NCI-H345 treated with DMSO at 0.1 percent for 48 hours (cell line): ENCODE data around the gene PPP6R2.

ENCODE experiments used
- DNase-seq: peaks from one replicate; lab custom pipeline; 2025; ENCODE audit not compliant: unreplicated experiment; lab: John Stamatoyannopoulos, UW

The PPP6R2 gene

DNA sequence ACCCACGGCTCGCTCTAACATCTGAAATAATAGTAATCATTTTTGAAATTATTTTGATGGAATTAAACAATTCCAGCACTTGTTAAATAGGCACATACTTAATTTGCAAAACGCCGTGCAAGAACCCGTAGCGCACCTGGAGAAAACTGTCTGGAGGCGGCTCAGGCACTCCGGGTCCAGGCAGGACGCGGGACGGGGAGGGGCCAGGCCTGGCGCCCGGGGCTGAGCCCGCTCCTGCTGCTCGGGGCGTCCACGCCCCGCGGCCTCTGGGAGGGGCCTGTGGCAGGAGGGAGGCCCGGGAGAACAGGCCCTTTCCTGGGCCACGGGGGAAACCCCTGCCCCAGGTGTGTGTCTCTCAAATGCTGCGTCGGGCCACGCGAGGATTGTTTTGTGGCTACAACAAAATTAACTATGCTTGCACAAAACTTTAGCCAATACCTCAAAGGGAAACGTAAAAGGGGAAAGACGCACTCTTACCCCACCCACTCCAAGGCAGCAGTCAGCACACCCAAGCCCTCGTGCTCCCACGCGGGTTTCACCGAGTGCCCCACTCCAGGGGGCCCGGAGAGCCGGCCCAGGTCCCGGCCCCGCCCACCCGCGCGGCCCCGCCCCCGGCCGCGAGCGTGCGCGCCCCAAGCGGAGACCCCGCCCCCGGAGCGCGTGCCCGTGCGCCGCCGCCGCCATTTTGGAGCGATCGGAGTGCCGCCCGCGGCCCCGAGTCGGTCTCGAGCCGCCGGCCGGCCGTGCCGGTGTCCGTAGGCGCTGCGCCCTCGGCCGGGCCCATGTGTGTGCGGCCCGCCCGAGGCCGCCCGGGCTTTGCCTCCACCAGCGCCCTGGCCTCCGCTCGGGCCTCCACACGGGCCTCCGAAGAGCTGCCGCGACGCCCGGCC, at the start of gene PPP6R2:
Gene PPP6R2 (plus strand): TSS at position 677 of the 890 bp plus-strand sequence. CDS start 50,582 bp downstream, outside the sequence.
- peak; percentile 55 for DNase-seq

DNA sequence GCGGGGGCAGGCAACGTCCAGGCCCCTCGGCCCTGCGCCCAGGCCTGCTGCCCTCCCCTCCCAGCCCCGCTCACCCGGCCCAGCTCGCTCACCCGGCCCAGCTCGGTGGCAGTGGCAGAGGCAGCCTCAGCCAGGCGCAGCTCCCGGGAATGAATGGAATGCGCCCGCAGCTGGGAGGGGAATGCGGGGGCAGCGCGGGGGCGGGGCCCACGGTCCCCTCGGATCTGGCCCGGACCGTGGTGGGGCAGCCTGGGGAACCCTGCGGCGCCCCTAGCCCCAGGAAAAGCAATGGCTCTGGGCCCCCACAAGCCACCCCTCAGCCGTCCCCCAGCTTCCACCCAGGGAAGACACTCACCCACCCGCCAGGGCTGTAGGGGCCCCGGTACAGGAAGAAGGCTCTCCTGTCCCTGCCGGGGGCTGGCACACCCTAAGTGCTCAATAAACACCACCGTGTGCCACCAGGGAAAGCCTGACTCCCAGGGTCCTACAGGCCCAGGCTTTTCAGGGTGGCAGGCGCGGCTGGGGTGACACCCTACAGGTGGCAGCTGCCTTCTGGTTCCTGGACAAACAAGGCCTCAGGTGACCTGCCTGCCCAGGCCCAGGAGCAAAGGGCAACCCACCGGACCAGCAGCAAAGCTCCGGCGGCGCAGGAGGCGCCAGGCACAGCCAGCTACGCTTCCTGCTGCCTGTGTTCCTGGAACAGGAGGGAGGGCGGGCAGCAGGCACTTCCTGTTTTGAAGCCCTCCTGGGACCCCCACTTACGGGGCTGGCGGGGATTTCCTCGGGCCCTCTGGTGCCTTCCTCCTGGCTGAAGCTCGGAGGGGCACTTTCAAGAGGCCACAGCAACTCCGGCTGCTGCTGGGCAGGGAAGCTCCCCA, 49.4 kb upstream of the PPP6R2 start:
- DNase-seq, result no peak

- no peak for DNase-seq
These were observed 48.8 kb upstream of the PPP6R2 start for GRCh38 chr22:50294319-50294656.

- DNase-seq, result no peak
These were observed 46.3 kb upstream of the PPP6R2 start for GRCh38 chr22:50296658-50297490.

DNA sequence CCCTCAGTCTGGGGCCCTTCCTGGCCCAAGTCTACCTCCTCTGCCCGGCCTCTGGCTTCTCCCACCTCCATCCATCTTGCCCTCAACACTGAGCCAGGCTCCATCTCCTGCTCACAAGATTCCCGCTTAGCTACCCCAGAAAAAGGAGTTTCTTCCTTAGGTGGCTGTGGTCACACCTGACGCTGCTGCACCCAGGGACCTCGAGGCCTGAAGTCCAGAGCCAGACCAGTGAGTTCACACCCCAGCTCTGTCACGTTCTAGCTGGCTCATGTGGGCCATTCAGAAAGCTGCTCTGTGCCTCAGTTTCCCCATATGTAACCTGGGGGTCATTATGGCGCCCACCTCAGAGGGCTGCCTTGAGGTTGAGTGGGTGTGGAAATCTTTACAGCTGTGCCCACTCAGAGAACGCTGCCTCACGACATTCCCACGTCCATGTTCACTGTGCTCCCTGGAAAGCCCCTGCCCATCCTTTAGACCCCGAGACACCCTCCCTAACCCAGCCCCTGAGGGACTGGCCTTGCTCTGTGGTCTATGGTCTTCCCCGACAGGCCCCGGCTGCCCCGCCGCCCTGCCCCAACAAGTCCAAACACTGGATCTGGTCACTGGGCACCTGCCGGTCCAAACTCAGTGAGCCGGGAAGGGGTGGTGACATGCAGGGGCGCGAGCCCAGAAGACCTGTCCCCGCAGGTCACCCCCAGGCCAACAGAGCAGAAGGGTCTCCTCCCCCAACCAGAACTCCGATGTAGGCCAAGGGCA, 45.4 kb upstream of the PPP6R2 start:
- DNase-seq, result no peak

DNA sequence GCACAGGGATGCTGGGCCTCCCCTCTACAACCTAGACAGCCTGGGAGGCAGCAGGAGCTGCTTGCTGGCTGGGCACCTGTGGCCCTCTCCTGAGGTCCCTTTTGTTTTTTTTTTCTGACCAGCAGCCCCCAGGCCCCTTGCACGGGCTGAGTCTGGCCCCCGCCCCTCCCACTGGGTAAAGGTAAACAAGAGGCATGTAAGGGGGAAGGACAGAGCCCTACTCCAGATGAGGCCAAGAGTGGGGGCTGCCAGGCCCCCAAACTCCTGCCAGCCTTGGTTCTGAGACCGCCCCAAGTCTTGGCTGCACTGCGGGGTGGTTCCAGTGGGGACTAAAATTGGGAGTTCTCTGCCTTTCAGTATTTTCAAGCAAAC, 44.9 kb upstream of the PPP6R2 start:
- DNase-seq, result no peak

DNA sequence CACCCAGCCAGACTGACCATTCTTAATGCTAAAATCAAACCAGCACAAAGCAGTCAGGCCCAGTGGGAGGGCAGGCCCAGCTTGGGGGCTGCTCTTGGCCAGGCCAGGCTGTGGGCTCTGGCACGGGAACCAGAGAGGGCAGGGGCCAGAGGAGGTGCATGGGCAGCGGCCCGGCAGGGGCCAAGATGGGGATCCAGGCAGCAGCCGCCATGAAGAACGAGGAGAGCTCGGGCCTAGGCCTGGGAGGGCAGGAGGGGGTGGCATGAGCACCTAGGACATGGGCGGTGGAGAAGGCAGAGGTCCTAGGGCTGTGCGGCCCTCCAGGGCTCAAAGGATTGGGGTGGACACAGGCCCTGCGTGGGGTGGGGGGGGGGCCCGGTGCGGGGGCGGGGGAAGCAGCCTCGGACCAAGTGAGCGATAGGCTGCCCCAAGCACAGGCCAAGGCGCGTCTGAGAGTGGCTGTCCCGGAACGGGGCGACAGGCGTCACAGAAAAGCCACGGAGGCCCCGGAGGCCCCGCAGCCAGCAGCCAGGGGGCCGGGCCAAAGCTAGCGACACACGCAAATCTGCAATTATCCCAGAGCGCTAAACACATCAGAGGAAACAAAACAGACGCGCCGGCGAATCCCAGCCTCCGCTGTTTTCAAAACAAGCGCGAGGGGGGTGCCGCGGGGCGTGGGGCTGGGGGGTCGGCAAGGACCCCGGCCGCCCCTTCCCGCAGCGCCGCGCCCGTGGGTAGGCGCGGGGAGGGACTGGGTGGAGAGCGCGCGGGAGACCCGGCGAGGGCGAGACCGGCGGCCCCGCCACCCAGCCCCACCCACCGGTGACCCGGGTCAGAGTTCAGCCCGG, 44.0 kb upstream of the PPP6R2 start:
- DNase-seq, result no peak

DNA sequence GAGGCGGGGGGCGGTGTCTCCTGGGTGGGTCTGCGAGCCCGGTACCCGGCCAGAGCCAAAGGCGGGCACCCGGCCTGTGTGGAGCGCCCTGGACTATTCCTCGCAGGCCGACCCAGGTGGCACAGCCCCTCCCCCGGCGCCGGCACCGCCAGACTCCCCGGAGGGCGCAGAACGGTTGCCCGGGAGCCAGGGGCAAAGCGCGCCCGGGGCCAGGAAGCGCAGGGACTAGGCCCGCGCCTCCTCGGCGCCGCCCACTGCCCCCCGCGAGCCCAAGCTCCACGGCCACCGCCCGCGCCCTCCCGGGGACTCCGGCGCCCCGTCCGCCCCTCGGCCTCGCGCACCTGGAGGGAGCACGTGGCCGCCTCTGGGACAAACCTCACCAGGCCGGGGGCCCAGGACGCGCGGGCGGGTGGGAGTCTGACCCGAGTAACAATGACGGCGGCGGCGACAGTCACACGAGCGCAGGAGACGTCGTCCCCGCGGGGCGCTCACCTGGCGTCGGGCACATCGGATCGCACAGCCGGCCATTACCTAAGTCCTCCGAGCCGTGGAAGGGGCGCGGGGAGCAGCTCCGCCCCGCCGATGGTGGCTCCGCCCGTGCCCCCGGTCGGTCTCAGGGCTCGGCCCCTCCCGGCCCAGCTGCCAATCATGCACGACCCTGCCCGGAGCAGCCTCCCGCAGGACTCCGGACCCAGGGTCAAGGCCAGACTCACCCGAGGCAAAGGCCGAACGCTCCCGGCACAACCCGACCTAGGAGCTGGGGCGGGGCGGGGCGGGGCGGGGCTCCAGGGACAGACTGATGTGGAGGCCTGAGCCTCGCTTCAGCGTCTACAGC, 43.1 kb upstream of the PPP6R2 start:
- no peak for DNase-seq

- no peak for DNase-seq
These were observed 42.4 kb upstream of the PPP6R2 start for GRCh38 chr22:50300620-50301257.

DNA sequence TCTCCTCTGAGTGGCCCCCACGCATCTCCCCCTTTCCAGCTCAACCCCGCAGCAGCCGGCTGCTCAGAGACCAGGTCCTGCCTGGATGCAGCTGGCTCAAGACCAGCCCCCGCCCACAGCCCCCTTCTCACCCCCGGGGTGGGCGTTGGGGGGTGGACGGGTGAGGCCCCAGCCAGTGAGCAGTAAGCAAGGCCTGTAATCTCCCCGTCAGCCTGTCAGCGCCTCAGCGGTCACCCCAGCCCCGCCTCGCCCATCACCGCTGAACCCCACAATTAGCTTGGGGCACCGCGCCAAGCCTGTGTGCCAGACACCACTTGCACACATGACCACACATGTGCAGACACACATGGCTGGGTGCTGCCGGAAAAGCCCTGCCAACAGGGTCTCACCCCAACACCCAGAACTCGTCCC, 41.5 kb upstream of the PPP6R2 start:
- DNase-seq, result no peak

DNA sequence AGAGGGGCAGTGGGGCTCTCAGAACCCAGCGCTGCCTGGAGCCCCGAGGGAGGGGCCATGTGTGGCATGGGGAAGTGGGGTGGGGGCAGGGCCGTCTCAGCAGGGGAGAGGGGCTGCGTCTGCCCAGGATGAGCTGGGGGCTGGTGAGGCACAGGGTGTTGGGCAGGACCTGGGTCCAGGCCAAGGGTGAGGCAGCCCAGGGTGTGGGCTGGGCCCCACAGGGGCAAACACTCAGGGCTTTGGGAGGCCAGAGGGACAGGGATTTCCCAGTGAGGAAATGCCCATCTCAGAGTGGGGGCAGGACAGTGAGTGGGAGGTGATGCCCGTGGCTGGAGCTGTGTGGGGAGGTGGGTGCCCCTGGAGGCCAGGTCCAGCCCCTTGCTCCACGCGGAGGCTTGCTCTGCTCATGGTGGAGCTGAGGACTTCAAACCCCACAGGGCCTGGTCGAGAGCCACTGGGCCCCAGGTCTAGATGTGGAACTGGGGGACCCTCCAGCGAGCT, 41.0 kb upstream of the PPP6R2 start:
- DNase-seq, result no peak

DNA sequence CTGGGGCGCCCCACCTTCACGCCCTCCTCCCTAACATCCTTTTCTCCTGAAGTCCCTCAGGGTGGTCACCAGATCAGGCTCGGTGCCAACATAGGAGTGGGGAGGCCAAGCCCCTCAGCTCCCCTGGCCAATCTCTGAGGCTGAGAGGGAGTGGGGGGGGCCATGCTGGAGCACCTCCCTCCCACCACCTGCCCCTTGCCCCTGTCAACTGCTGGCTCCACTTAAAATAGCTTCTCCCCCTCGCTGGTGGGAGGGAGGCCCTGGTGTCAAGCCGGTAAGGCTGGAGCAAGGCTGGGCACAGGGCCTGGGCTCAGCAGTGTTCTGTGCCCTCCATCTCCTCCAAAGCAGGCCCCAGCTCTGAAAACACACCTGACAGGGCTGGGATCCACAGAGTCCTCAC, 40.6 kb upstream of the PPP6R2 start:
- DNase-seq, result no peak

DNA sequence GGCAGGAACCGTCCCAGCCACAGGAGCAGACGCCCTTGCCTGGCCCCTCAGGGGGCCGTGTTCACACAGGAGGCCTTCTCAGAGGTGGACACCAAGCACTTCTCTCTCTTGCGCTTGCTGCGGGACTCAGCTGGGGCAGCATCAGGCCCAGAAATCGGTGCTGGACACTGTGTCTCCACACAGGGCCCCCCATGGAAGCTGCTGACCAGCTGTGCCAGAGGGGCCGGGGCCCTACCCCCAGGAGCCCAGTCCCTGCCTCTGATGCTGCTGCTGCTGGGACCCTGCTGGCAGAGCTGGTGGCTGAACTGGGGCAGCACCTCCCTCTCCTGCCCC, 39.6 kb upstream of the PPP6R2 start:
- DNase-seq, result no peak

DNA sequence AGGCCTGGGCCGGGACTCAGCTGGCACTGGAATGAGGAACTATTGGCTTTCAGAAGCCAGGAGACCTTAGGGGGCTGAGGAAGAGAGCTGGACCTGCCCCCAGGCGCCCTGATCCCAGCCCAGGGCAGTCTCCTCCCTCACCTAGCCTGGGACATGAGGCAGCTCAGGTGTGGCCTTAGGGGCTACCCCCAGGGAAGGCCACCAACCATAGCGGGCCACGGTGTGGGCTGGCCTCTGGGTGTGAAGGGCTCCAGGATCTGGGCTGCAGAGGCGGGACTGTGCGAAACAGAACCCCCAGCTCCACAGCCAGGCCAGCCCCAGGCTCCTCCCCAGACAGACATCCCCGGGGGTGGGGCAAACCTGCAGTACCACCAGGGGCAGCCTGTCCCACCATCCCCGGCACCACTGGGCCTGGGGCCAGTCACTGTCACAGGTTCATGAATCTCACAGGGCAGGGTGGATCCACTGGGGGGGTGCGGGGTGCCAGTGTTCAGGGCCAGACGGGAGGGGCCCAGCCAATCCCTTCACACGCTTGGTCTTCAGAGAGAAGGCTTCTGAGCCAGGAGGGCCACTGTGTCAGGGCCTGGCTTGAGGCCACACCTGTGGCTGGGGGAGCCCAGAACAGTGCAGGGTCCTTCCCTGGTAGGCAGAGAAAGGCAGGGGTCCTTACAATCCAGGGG, 39.1 kb upstream of the PPP6R2 start:
- no peak for DNase-seq

DNA sequence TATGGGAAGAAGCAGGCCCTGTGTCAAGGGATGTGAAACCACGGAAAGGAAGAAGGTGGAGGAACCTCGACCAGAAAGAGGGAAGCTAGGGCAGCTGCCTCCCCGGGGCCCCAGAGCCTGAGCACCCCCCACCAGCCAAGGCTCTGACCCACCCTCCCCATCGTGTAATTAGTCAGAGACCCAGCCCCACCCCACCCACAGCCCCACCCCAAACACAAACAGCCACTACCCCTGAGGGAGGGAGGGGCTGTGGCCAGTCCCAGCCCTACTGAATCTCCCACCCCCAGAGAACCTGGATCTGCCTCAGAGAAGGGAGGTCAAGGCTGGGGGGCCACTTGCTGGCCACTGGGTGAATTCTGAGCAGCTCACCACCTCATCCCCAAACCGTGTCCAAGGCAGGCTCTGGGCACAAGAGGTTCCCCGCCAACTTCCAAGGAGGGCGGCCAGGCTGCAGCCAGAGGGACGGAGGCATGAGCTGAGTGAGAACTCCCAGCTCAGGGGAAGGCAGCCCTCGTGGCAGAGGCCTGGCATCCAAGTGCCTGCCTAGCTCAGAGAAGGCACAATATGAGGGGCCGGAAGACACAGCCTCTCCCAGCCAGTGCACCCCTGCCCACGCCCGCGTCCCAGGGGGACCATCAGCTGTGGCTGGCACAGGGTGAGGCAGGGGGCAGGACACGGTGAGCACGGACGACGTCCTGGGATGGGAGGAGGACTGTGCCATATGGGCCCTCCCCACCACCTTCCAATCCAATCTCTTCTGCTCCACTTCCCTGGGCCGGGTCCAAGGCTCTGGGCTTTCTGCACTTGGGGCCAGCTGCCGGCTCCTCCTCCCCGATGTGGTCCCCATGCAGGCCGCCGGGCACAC, 38.4 kb upstream of the PPP6R2 start:
- no peak for DNase-seq

- no peak for DNase-seq
These were observed 37.7 kb upstream of the PPP6R2 start for GRCh38 chr22:50305393-50305922.
